ENCODE results near the gene SGTA.

GRCh38 chr19:2768365-2769132 lies 14.5 kb downstream of the SGTA start:
- TF ChIP-seq USF2 (IDR thresholded peaks at IDR 0.05; ENCODE audit: low read depth, low read length) (no peak), POLR2A (IDR thresholded peaks at IDR 0.05; ENCODE audit: low read depth, low read length) (no peak), MXI1 (IDR thresholded peaks at IDR 0.05; ENCODE audit: borderline replicate concordance, low read depth, low read length) (no peak), CEBPB (IDR thresholded peaks at IDR 0.05; ENCODE audit: low read depth, low read length) (no peak), SMC3 (IDR thresholded peaks at IDR 0.05; ENCODE audit: low read depth, low read length) (no peak), BHLHE40 (IDR thresholded peaks at IDR 0.05; ENCODE audit: low read depth, low read length) (no peak), RAD21 (IDR thresholded peaks at IDR 0.05; ENCODE audit: low read length) (no peak), MAFK (IDR thresholded peaks at IDR 0.05; ENCODE audit: low read depth, low read length) (no peak), NFE2L2 (IDR thresholded peaks at IDR 0.05; ENCODE audit: low read depth, low read length) (no peak)
- TF ChIP-seq, protein P1, sequence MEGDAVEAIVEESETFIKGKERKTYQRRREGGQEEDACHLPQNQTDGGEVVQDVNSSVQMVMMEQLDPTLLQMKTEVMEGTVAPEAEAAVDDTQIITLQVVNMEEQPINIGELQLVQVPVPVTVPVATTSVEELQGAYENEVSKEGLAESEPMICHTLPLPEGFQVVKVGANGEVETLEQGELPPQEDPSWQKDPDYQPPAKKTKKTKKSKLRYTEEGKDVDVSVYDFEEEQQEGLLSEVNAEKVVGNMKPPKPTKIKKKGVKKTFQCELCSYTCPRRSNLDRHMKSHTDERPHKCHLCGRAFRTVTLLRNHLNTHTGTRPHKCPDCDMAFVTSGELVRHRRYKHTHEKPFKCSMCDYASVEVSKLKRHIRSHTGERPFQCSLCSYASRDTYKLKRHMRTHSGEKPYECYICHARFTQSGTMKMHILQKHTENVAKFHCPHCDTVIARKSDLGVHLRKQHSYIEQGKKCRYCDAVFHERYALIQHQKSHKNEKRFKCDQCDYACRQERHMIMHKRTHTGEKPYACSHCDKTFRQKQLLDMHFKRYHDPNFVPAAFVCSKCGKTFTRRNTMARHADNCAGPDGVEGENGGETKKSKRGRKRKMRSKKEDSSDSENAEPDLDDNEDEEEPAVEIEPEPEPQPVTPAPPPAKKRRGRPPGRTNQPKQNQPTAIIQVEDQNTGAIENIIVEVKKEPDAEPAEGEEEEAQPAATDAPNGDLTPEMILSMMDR (conservative IDR thresholded peaks at IDR 0.05; ENCODE audit: low read depth, low read length), result no peak

Data from IMR-90 (cell line).